HCT116 (cell line): Measurements from ENCODE around the gene MYLIP. TPM values are rescaled to one million over a fixed set of nuclear protein-coding genes. Genes with fewer than 3 reads are reported as not detected.

Experiments
- ATAC-seq: fragments of 200-7000 bp; cut with Tn5 transposase; 2 replicates; pipeline ENCODE4 v1.9.1; 2020; ENCODE audit warnings: mild to moderate bottlenecking, moderate library complexity
- BruUV-seq: library from RNA; stranded (reverse); fragments of 400-500 nt; replicated peaks from 2 replicates; lab custom pipeline; 2021; lab: Mats Ljungman, UMichigan
- CTCF ChIA-PET: fragments of 300-600 bp; sonication (Branson Sonifier 250); formaldehyde crosslinking; loops from one replicate; lab custom pipeline; 2021; ENCODE audit warnings: antibody characterized with exemption; lab: Charles Lee
- POLR2A ChIA-PET: fragments of 300-600, 350-600 bp; sonication (Branson Sonifier 250); formaldehyde crosslinking; loops from one replicate; lab custom pipeline; 2021; ENCODE audit warnings: antibody characterized with exemption; lab: Charles Lee
- RAD21 ChIA-PET, 2 experiments: fragments of 300-600 bp; sonication (Branson Sonifier 250); formaldehyde crosslinking; loops; one replicate each; lab custom pipeline; 2023; ENCODE audit warnings: low total read pairs in 2 of 2; ENCODE audit not compliant: uncharacterized antibody in 2 of 2, unreplicated experiment in 2 of 2, low non-redundant PET in 1 of 2; lab: Charles Lee
- DNase-seq: peaks from one replicate; pipeline ENCODE4 v3.0.0-alpha.2; 2010; ENCODE audit warnings: low read depth, low spot score
- H2AFZ ChIP-seq: fragments of 200-600 bp; shearing (Covaris generic), sonication (generic); 2 replicates; pipeline ENCODE4 v1.6.1; 2017; ENCODE audit warnings: low read depth, mixed run types, mixed read lengths, antibody characterized with exemption, low read length; ENCODE audit not compliant: poor library complexity, severe bottlenecking
- H3K27ac ChIP-seq: 2 replicates; pipeline ENCODE4 v1.5.1; 2012; ENCODE audit warnings: low read depth, low read length
- H3K27me3 ChIP-seq: fragments of 200-600 bp; sonication (generic); 2 replicates; pipeline ENCODE4 v1.6.1; 2016; ENCODE audit warnings: mixed run types, low read length, mixed read lengths; ENCODE audit not compliant: insufficient read depth
- H3K36me3 ChIP-seq, 2 experiments: fragments of 200-500 bp in 1 of 2; fragments of 200-600 bp in 1 of 2; sonication (Bioruptor generic) in 1 of 2; sonication (generic) in 1 of 2; 2 replicates each; pipeline versions ENCODE4 v1.5.1 to v1.6.1; 2014 to 2016; ENCODE audit warnings: low read length in 2 of 2, inconsistent platforms in 1 of 2, mixed read lengths in 1 of 2, mixed run types in 1 of 2; ENCODE audit not compliant: insufficient read depth in 2 of 2, control insufficient read depth in 1 of 2
- H3K4me1 ChIP-seq, 2 experiments: fragments of 200-600 bp in 1 of 2; sonication (generic) in 1 of 2; 2 replicates each; pipeline versions ENCODE4 v1.5.1 to v1.6.1; 2012 to 2017; ENCODE audit warnings: low read length in 2 of 2, inconsistent platforms in 1 of 2, mild to moderate bottlenecking in 1 of 2, mixed read lengths in 1 of 2, mixed run types in 1 of 2, moderate library complexity in 1 of 2; ENCODE audit not compliant: insufficient read depth in 2 of 2, control insufficient read depth in 1 of 2
- H3K4me2 ChIP-seq: fragments of 200-600 bp; sonication (generic); 2 replicates; pipeline ENCODE4 v1.6.1; 2017; ENCODE audit warnings: mixed run types, low read length, mixed read lengths
- H3K4me3 ChIP-seq, 2 experiments: fragments of 200-600 bp in 1 of 2; sonication (generic) in 1 of 2; replicated peaks in 1 of 2; 2 replicates each; pipeline ENCODE4 v1.5.1; 2011 to 2016; ENCODE audit warnings: low read length in 2 of 2, control low read depth in 1 of 2, low read depth in 1 of 2, mild to moderate bottlenecking in 1 of 2, mixed read lengths in 1 of 2, mixed run types in 1 of 2
- H3K79me2 ChIP-seq: fragments of 200-600 bp; sonication (generic); 2 replicates; pipeline ENCODE4 v1.6.1; 2017; ENCODE audit warnings: mild to moderate bottlenecking, mixed run types, low read length, moderate library complexity, mixed read lengths; ENCODE audit not compliant: insufficient read depth
- H3K9ac ChIP-seq: fragments of 200-600 bp; sonication (generic); 2 replicates; pipeline ENCODE4 v1.6.1; 2016; ENCODE audit warnings: low read length, mixed read lengths
- H3K9me2 ChIP-seq: fragments of 200-600 bp; sonication (generic), shearing (Covaris generic); 2 replicates; pipeline ENCODE4 v1.6.1; 2017; ENCODE audit warnings: mixed run types, mild to moderate bottlenecking, moderate library complexity; ENCODE audit not compliant: insufficient read depth
- H3K9me3 ChIP-seq, 2 experiments: fragments of 200-500 bp in 1 of 2; fragments of 200-600 bp in 1 of 2; sonication (Bioruptor generic) in 1 of 2; sonication (generic) in 1 of 2; 2 replicates each; pipeline ENCODE4 v1.6.1; 2014 to 2017; ENCODE audit warnings: low read length in 2 of 2, mixed read lengths in 2 of 2, inconsistent platforms in 1 of 2, low read depth in 1 of 2, mild to moderate bottlenecking in 1 of 2, mixed run types in 1 of 2, moderate library complexity in 1 of 2; ENCODE audit not compliant: control insufficient read depth in 1 of 2, insufficient read depth in 1 of 2
- H4K20me1 ChIP-seq: fragments of 200-600 bp; sonication (generic), shearing (Covaris generic); 2 replicates; pipeline ENCODE4 v1.6.1; 2017; ENCODE audit warnings: mixed run types, mild to moderate bottlenecking, moderate library complexity; ENCODE audit not compliant: insufficient read depth
- ATF3 ChIP-seq: IDR thresholded peaks from 2 replicates; pipeline ENCODE4 v1.6.1; 2012
- CBX3 ChIP-seq: IDR thresholded peaks from 2 replicates; pipeline ENCODE4 v1.6.1; 2012; ENCODE audit warnings: low read depth
- CEBPB ChIP-seq: IDR thresholded peaks from 2 replicates; pipeline ENCODE4 v1.6.1; 2012; ENCODE audit warnings: low read depth
- EZH2 ChIP-seq: fragments of 200-600 bp; sonication (generic); IDR thresholded peaks from 2 replicates; pipeline ENCODE4 v1.6.1; 2017; ENCODE audit warnings: antibody characterized with exemption, mixed run types
- FOSL1 ChIP-seq: IDR thresholded peaks from 2 replicates; pipeline ENCODE4 v1.6.1; 2012; ENCODE audit warnings: low read depth
- POLR2AphosphoS5 ChIP-seq: IDR thresholded peaks from 2 replicates; pipeline ENCODE4 v1.6.1; 2011; ENCODE audit warnings: mild to moderate bottlenecking, low read depth, low read length, moderate library complexity
- RAD21 ChIP-seq: IDR thresholded peaks from 2 replicates; pipeline ENCODE4 v1.6.1; 2012; ENCODE audit warnings: low read depth, mild to moderate bottlenecking
- SP1 ChIP-seq: IDR thresholded peaks from 2 replicates; pipeline ENCODE4 v1.6.1; 2012; ENCODE audit warnings: low read depth
- TCF7L2 ChIP-seq: IDR thresholded peaks from 2 replicates; pipeline ENCODE4 v1.7.0; 2011; ENCODE audit warnings: borderline replicate concordance, inconsistent platforms; ENCODE audit not compliant: insufficient read depth, insufficient read length; ENCODE audit errors: extremely low read depth
- ZBTB33 ChIP-seq: IDR thresholded peaks from 2 replicates; pipeline ENCODE4 v1.6.1; 2011; ENCODE audit warnings: mild to moderate bottlenecking, low read length, moderate library complexity; ENCODE audit not compliant: insufficient replicate concordance; ENCODE audit errors: extremely low read depth
- ZNF274 ChIP-seq: fragments of 200-500 bp; sonication (Bioruptor generic); IDR thresholded peaks from 2 replicates; pipeline ENCODE4 v1.6.1; 2014; ENCODE audit warnings: mild to moderate bottlenecking, low read depth, low read length, inconsistent platforms
- intact Hi-C: fragments of 100-400 bp; cut with micrococcal nuclease; formaldehyde crosslinking; loops from 2 replicates; pipeline ENCODE4 v1.10.0; 2022
- total RNA-seq: library from RNA; stranded (reverse); gene quantifications from one replicate; pipeline ENCODE4 v1.2.1, GENCODE V29; 2021; ENCODE audit not compliant: unreplicated experiment
- TF ChIP-seq, protein P1 (sequence below): IDR thresholded peaks from 2 replicates; pipeline ENCODE4 v1.6.1; 2012
- TF ChIP-seq, protein P2 (sequence below), 3 experiments: fragments of 200-600 bp in 1 of 3; sonication (generic) in 1 of 3; IDR thresholded peaks in 2 of 3; conservative IDR thresholded peaks in 1 of 3; 2 replicates each; pipeline ENCODE4 v1.5.1; 2012 to 2017; ENCODE audit warnings: low read depth in 2 of 3, low read length in 2 of 3, antibody characterized with exemption in 1 of 3, borderline replicate concordance in 1 of 3, control low read depth in 1 of 3, mild to moderate bottlenecking in 1 of 3, mixed read lengths in 1 of 3, mixed run types in 1 of 3, moderate library complexity in 1 of 3; ENCODE audit not compliant: insufficient read depth in 1 of 3

The MYLIP gene
- total RNA-seq, 1 experiment from 2014 or later = 10.6 TPM

GRCh38 chr6:16097382-16098171 lies 31.3 kb upstream of the MYLIP start:
- ChIA-PET CTCF (no interaction called here), POLR2A (no interaction called here), RAD21 (no interaction called here)
- Histone ChIP-seq H3K9ac (no peak overlapping the region), H3K79me2 (no peaks in the 10 kb centered on the region), H4K20me1 (no peaks in the 10 kb centered on the region), H3K4me1 (no peaks in the 10 kb centered on the region), H3K27ac (no peak overlapping the region), H3K4me3 (no peak overlapping the region), H3K9me2 (no peaks in the 10 kb centered on the region), H2AFZ (no peak overlapping the region), H3K36me3 (no peaks in the 10 kb centered on the region), H3K4me2 (no peak overlapping the region), H3K9me3 (no peaks in the 10 kb centered on the region), H3K27me3 (no peaks in the 10 kb centered on the region)
- intact Hi-C loops = no loop called here
- BruUV-seq = no TSS peak
- ATAC-seq (no peak), DNase-seq (no peak)
- TF ChIP-seq, protein P1, sequence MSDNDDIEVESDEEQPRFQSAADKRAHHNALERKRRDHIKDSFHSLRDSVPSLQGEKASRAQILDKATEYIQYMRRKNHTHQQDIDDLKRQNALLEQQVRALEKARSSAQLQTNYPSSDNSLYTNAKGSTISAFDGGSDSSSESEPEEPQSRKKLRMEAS = no peak
- TF ChIP-seq EZH2 (no peak), ZNF274 (no peak), TCF7L2 (no peak), POLR2AphosphoS5 (no peak)

- Histone ChIP-seq H2AFZ (no peak overlapping the region), H3K79me2 (no peaks in the 10 kb centered on the region), H3K36me3 (no peaks in the 10 kb centered on the region), H3K9ac (no peak overlapping the region), H3K4me3 (no peak overlapping the region), H3K9me2 (no peaks in the 10 kb centered on the region), H4K20me1 (no peaks in the 10 kb centered on the region), H3K4me1 (no peaks in the 10 kb centered on the region), H3K27ac (no peak overlapping the region), H3K9me3 (no peaks in the 10 kb centered on the region), H3K27me3 (no peaks in the 10 kb centered on the region), H3K4me2 (no peak overlapping the region)
- BruUV-seq = no TSS peak
- ATAC-seq (no peak), DNase-seq (no peak)
- ChIA-PET POLR2A (no interaction called here), CTCF (no interaction called here), RAD21 (no interaction called here)
- intact Hi-C loops = no loop called here
- TF ChIP-seq RAD21 (no peak), CBX3 (no peak), FOSL1 (no peak), POLR2AphosphoS5 (no peak), CEBPB (no peak), ATF3 (no peak), TCF7L2 (no peak), ZBTB33 (no peak), SP1 (no peak)
- TF ChIP-seq, protein P2, sequence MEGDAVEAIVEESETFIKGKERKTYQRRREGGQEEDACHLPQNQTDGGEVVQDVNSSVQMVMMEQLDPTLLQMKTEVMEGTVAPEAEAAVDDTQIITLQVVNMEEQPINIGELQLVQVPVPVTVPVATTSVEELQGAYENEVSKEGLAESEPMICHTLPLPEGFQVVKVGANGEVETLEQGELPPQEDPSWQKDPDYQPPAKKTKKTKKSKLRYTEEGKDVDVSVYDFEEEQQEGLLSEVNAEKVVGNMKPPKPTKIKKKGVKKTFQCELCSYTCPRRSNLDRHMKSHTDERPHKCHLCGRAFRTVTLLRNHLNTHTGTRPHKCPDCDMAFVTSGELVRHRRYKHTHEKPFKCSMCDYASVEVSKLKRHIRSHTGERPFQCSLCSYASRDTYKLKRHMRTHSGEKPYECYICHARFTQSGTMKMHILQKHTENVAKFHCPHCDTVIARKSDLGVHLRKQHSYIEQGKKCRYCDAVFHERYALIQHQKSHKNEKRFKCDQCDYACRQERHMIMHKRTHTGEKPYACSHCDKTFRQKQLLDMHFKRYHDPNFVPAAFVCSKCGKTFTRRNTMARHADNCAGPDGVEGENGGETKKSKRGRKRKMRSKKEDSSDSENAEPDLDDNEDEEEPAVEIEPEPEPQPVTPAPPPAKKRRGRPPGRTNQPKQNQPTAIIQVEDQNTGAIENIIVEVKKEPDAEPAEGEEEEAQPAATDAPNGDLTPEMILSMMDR (IDR thresholded peaks at IDR 0.05 in 2 of 3, conservative IDR thresholded peaks at IDR 0.05 in 1 of 3; ENCODE audit: borderline replicate concordance in 1 of 3, insufficient read depth in 1 of 3, low read depth in 2 of 3, low read length in 2 of 3) = no peak
These were observed 30.7 kb upstream of the MYLIP start for GRCh38 chr6:16098211-16098610.
